Breast epithelium (tissue), 4 donors: ENCODE results near the gene TRMT61A. TPM values are rescaled to one million over a fixed set of nuclear protein-coding genes. Genes with fewer than 3 reads are reported as not detected.

Experiments used
- DNase-seq, 2 donors: peaks; one replicate each; pipeline ENCODE4 v3.0.0-alpha.2; 2019; ENCODE audit warnings: low spot score in 2 of 2
- H3K27ac ChIP-seq, 2 donors: fragments of 200-600 bp; sonication (generic) in 1 of 2; one replicate each; pipeline ENCODE4 v1.5.1; 2016 to 2019; ENCODE audit warnings: mild to moderate bottlenecking in 1 of 2
- H3K27me3 ChIP-seq, 2 donors: fragments of 200-600 bp; sonication (generic) in 1 of 2; one replicate each; pipeline versions ENCODE4 v1.5.1 to v1.6.0; 2017 to 2019; ENCODE audit warnings: control low read depth in 1 of 2, mild to moderate bottlenecking in 1 of 2
- H3K36me3 ChIP-seq: fragments of 200-600 bp; one replicate; pipeline ENCODE4 v1.5.1; 2019
- H3K4me1 ChIP-seq, 2 donors: fragments of 200-600 bp; sonication (generic); one replicate each; pipeline ENCODE4 v1.5.1; 2016 to 2019; ENCODE audit warnings: control low read depth in 1 of 2
- H3K4me3 ChIP-seq, 3 donors: fragments of 200-600 bp; sonication (generic); 1 replicate in 2 of 3; 2 replicates in 1 of 3; pipeline ENCODE4 v1.5.1; 2016 to 2019; ENCODE audit warnings: mild to moderate bottlenecking in 3 of 3, moderate library complexity in 2 of 3
- H3K9me3 ChIP-seq, 2 donors: fragments of 200-600 bp; sonication (generic) in 1 of 2; one replicate each; pipeline ENCODE4 v1.5.1; 2016 to 2019; ENCODE audit warnings: control low read depth in 1 of 2
- CTCF ChIP-seq, 3 donors: fragments of 450-650 bp; IDR thresholded peaks; one replicate each; pipeline ENCODE4 v1.5.1; 2016 to 2017; ENCODE audit warnings: antibody characterized with exemption in 3 of 3, mild to moderate bottlenecking in 3 of 3, moderate library complexity in 3 of 3
- POLR2A ChIP-seq: fragments of 450-650 bp; IDR thresholded peaks from one replicate; pipeline ENCODE4 v1.6.1; 2016; ENCODE audit warnings: antibody characterized with exemption, mild to moderate bottlenecking, moderate library complexity
- POLR2AphosphoS5 ChIP-seq, 3 donors: sonication (generic); formaldehyde crosslinking; IDR thresholded peaks; one replicate each; pipeline ENCODE4 v1.6.1; 2017; ENCODE audit warnings: antibody characterized with exemption in 3 of 3
- intact Hi-C: fragments of 100-400 bp; cut with DNase I; formaldehyde crosslinking; loops from one replicate; pipeline ENCODE4 v1.15.1; 2023; ENCODE audit warnings: low total_unique reads
- total RNA-seq, 3 donors: library from RNA; depleted of rRNA; stranded (reverse); fragments of >200 nt; gene quantifications; one replicate each; pipeline ENCODE4 v1.1.0, GENCODE V29; 2016

TRMT61A gene
- total RNA-seq, 3 donors from 2014 or later: 10.7 to 17.7 (median 11.3) TPM

GRCh38 chr14:103520657-103521437, 8.1 kb upstream of the TRMT61A start:
- H3K4me1 ChIP-seq: peaks cover 0 to 5% of the 10 kb centered on the region in 2 donors
- H3K4me3 ChIP-seq: peak overlapping the region; percentile 54 to 81 (median 61)
- no peaks in the 10 kb centered on the region for H3K27me3 ChIP-seq
- DNase-seq: peak; percentile 70 to 75
- TF ChIP-seq POLR2A (no peak), CTCF (IDR thresholded peaks at IDR 0.05) (peak; percentile 35 to 61 (median 61)), POLR2AphosphoS5 (IDR thresholded peaks at IDR 0.05) (peak in 2 of 3 donors; percentile 48 to 59)
- H3K36me3 ChIP-seq: no peaks in the 10 kb centered on the region
- intact Hi-C loops: no loop called here
- peak overlapping the region; percentile 73 to 83 for H3K27ac ChIP-seq
- H3K9me3 ChIP-seq: no peaks in the 10 kb centered on the region

GRCh38 chr14:103521438-103521950, 7.5 kb upstream of the TRMT61A start:
- H3K27ac ChIP-seq: peak overlapping the region; percentile 73 to 83
- peak overlapping the region; percentile 54 to 81 (median 61) for H3K4me3 ChIP-seq
- H3K27me3 ChIP-seq: no peaks in the 10 kb centered on the region
- H3K9me3 ChIP-seq: no peaks in the 10 kb centered on the region
- DNase-seq: no peak
- intact Hi-C loops: no loop called here
- H3K36me3 ChIP-seq: no peaks in the 10 kb centered on the region
- peaks cover 0 to 5% of the 10 kb centered on the region in 2 donors for H3K4me1 ChIP-seq
- TF ChIP-seq POLR2AphosphoS5 (IDR thresholded peaks at IDR 0.05) (no peak), POLR2A (no peak), CTCF (IDR thresholded peaks at IDR 0.05) (no peak)

GRCh38 chr14:103521951-103522563, 6.9 kb upstream of the TRMT61A start:
- peaks cover 0 to 5% of the 10 kb centered on the region in 2 donors for H3K4me1 ChIP-seq
- no peaks in the 10 kb centered on the region for H3K27me3 ChIP-seq
- H3K36me3 ChIP-seq: no peaks in the 10 kb centered on the region
- H3K4me3 ChIP-seq: peak overlapping the region; percentile 54 to 81 (median 61)
- H3K9me3 ChIP-seq: no peaks in the 10 kb centered on the region
- H3K27ac ChIP-seq: peak overlapping the region; percentile 73 to 83
- intact Hi-C loops: no loop called here
- no peak for DNase-seq
- TF ChIP-seq POLR2A: no peak
- no peak for TF ChIP-seq CTCF (IDR thresholded peaks at IDR 0.05)
- no peak for TF ChIP-seq POLR2AphosphoS5 (IDR thresholded peaks at IDR 0.05)

- no peak for DNase-seq
- intact Hi-C loops: no loop called here
- no peaks in the 10 kb centered on the region for H3K36me3 ChIP-seq
Observed at GRCh38 chr14:103522649-103523574, 6.1 kb upstream of the TRMT61A start, which contains the start of gene CKB. TSS of gene CKB (minus strand) at chr14:103522830. CDS start at chr14:103522493, 337 bp downstream.

GRCh38 chr14:103523575-103523954, 5.4 kb upstream of the TRMT61A start:
- no peaks in the 10 kb centered on the region for H3K27me3 ChIP-seq
- DNase-seq: no peak
- no peaks in the 10 kb centered on the region for H3K36me3 ChIP-seq
- no peak overlapping the region for H3K4me3 ChIP-seq
- no peak overlapping the region for H3K27ac ChIP-seq
- intact Hi-C loops: no loop called here
- H3K4me1 ChIP-seq: peaks cover 0 to 16% of the 10 kb centered on the region in 2 donors
- TF ChIP-seq POLR2A (no peak), POLR2AphosphoS5 (IDR thresholded peaks at IDR 0.05) (no peak), CTCF (IDR thresholded peaks at IDR 0.05) (no peak)
- H3K9me3 ChIP-seq: no peaks in the 10 kb centered on the region

More at GRCh38 chr14:103522649-103523574, 6.1 kb upstream of the TRMT61A start, which contains the start of gene CKB:
- Histone ChIP-seq H3K4me1 (peaks cover 0 to 10% of the 10 kb centered on the region in 2 donors), H3K27ac (peak within 1 kb of the TSS; percentile 73 to 83), H3K4me3 (peak within 1 kb of the TSS; percentile 54 to 81 (median 61)), H3K27me3 (no peaks in the 10 kb centered on the region), H3K9me3 (no peaks in the 10 kb centered on the region)
- TF ChIP-seq POLR2A: no peak
- TF ChIP-seq POLR2AphosphoS5 (IDR thresholded peaks at IDR 0.05): peak in 1 of 3 donors; percentile 19
